HepG2 (cell line): Measurements from ENCODE around the gene WNT3. TPM values are rescaled to one million over a fixed set of nuclear protein-coding genes. Genes with fewer than 3 reads are reported as not detected.

Experiments used
- AKAP8 ChIP-seq: sonication (generic); formaldehyde crosslinking; IDR thresholded peaks from 2 replicates; pipeline ENCODE4 v1.5.1; 2020; ENCODE audit warnings: mild to moderate bottlenecking, missing genetic modification reagents
- CENPX ChIP-seq: sonication (generic); formaldehyde crosslinking; IDR thresholded peaks from 2 replicates; pipeline ENCODE4 v1.9.0; 2021; ENCODE audit warnings: mild to moderate bottlenecking, missing genetic modification reagents, moderate library complexity
- ELF4 ChIP-seq: sonication (generic); formaldehyde crosslinking; IDR thresholded peaks from 2 replicates; pipeline ENCODE4 v1.5.0; 2020; ENCODE audit warnings: missing genetic modification reagents, mild to moderate bottlenecking, moderate library complexity, borderline replicate concordance
- HMG20A ChIP-seq: IDR thresholded peaks from 2 replicates; pipeline ENCODE4 v1.6.1; 2016; ENCODE audit warnings: borderline replicate concordance
- KAT8 ChIP-seq: IDR thresholded peaks from 2 replicates; pipeline ENCODE4 v1.6.1; 2016; ENCODE audit warnings: missing genetic modification reagents, missing compliant biosample characterization
- KLF16 ChIP-seq, 2 experiments: sonication (generic) in 1 of 2; formaldehyde crosslinking in 1 of 2; IDR thresholded peaks; 2 replicates each; pipeline versions ENCODE4 v1.6.1 to v1.8.0; 2016 to 2023; ENCODE audit warnings: missing genetic modification reagents in 2 of 2, missing compliant biosample characterization in 1 of 2
- MED13 ChIP-seq: sonication (generic); formaldehyde crosslinking; IDR thresholded peaks from 2 replicates; pipeline ENCODE4 v1.5.0; 2020; ENCODE audit warnings: missing genetic modification reagents
- MEIS1 ChIP-seq: sonication (generic); formaldehyde crosslinking; IDR thresholded peaks from 2 replicates; pipeline ENCODE4 v1.9.0; 2021; ENCODE audit warnings: mild to moderate bottlenecking, missing genetic modification reagents, moderate library complexity, borderline replicate concordance
- MIER2 ChIP-seq: IDR thresholded peaks from 2 replicates; pipeline ENCODE4 v1.6.1; 2016; ENCODE audit warnings: missing biosample characterization, missing genetic modification reagents
- PHF21A ChIP-seq: sonication (generic); formaldehyde crosslinking; IDR thresholded peaks from 2 replicates; pipeline ENCODE4 v1.5.0; 2020; ENCODE audit warnings: mild to moderate bottlenecking, missing genetic modification reagents
- POLR2AphosphoS5 ChIP-seq: IDR thresholded peaks from 2 replicates; pipeline ENCODE4 v1.6.1; 2012; ENCODE audit warnings: low read depth, low read length
- SP5 ChIP-seq: IDR thresholded peaks from 2 replicates; pipeline ENCODE4 v1.6.1; 2016; ENCODE audit warnings: low read depth, borderline replicate concordance
- ZMYM3 ChIP-seq: sonication (generic); formaldehyde crosslinking; IDR thresholded peaks from 2 replicates; pipeline ENCODE4 v1.5.1; 2020; ENCODE audit warnings: mild to moderate bottlenecking, missing genetic modification reagents
- ZNF431 ChIP-seq: sonication (generic); formaldehyde crosslinking; IDR thresholded peaks from 2 replicates; pipeline ENCODE4 v1.9.0; 2022; ENCODE audit warnings: missing genetic modification reagents, low read depth, mild to moderate bottlenecking, borderline replicate concordance
- ZNF496 ChIP-seq: sonication (generic); formaldehyde crosslinking; IDR thresholded peaks from 2 replicates; pipeline ENCODE4 v1.8.1; 2023; ENCODE audit warnings: mild to moderate bottlenecking, moderate library complexity, missing genetic modification reagents; ENCODE audit not compliant: insufficient replicate concordance
- ZNF547 ChIP-seq: sonication (generic); formaldehyde crosslinking; IDR thresholded peaks from 2 replicates; pipeline ENCODE4 v1.5.1; 2020; ENCODE audit warnings: mild to moderate bottlenecking, missing genetic modification reagents
- ZNF567 ChIP-seq: sonication (generic); formaldehyde crosslinking; IDR thresholded peaks from 2 replicates; pipeline ENCODE4 v1.8.1; 2023; ENCODE audit warnings: mild to moderate bottlenecking, missing genetic modification reagents, borderline replicate concordance
- polyA plus RNA-seq, 8 experiments: library from polyadenylated mRNA; depleted of rRNA in 3 of 8; stranded (reverse) in 7 of 8; unstranded in 1 of 8; fragments of >200 nt; fragmentation: Illumina TruSeq in 4 of 8; extraction: Trizol in 4 of 8; gene quantifications; 2 replicates each; pipeline versions ENCODE4 v1.2.1 to v1.2.3, GENCODE V29; 2011 to 2016; ENCODE audit warnings: low read depth in 4 of 8, missing spikeins in 1 of 8, mixed read lengths in 1 of 8; ENCODE audit not compliant: insufficient read depth in 1 of 8
- total RNA-seq, 5 experiments: library from RNA; depleted of rRNA; stranded (reverse); fragments of >200 nt; fragmentation: Illumina TruSeq; extraction: Trizol; gene quantifications; 2 replicates each; pipeline ENCODE4 v1.2.3, GENCODE V29; 2016; ENCODE audit warnings: low read depth in 1 of 5
- TF ChIP-seq, protein P1 (sequence below): sonication (generic); formaldehyde crosslinking; IDR thresholded peaks from 2 replicates; pipeline ENCODE4 v1.5.0; 2020; ENCODE audit warnings: missing genetic modification reagents
- TF ChIP-seq, protein P2 (sequence below): sonication (generic); formaldehyde crosslinking; IDR thresholded peaks from 2 replicates; pipeline ENCODE4 v1.5.0; 2020; ENCODE audit warnings: mild to moderate bottlenecking, missing genetic modification reagents, borderline replicate concordance
- TF ChIP-seq, protein P3 (sequence below): sonication (generic); formaldehyde crosslinking; IDR thresholded peaks from 2 replicates; pipeline ENCODE4 v1.8.1; 2023; ENCODE audit warnings: mild to moderate bottlenecking, missing genetic modification reagents

Gene WNT3
- total and polyA plus RNA-seq, 2 of the 13 experiments (the other 11 are each of a cell fraction or from before 2014, with no cell fraction given), result 8.5 to 10.3 TPM

- TF ChIP-seq, protein P1, sequence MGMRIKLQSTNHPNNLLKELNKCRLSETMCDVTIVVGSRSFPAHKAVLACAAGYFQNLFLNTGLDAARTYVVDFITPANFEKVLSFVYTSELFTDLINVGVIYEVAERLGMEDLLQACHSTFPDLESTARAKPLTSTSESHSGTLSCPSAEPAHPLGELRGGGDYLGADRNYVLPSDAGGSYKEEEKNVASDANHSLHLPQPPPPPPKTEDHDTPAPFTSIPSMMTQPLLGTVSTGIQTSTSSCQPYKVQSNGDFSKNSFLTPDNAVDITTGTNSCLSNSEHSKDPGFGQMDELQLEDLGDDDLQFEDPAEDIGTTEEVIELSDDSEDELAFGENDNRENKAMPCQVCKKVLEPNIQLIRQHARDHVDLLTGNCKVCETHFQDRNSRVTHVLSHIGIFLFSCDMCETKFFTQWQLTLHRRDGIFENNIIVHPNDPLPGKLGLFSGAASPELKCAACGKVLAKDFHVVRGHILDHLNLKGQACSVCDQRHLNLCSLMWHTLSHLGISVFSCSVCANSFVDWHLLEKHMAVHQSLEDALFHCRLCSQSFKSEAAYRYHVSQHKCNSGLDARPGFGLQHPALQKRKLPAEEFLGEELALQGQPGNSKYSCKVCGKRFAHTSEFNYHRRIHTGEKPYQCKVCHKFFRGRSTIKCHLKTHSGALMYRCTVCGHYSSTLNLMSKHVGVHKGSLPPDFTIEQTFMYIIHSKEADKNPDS (CRISPR knock-in tag), result no peak
- TF ChIP-seq POLR2AphosphoS5, result peak; percentile 51
- no peak for TF ChIP-seq PHF21A (CRISPR knock-in tag)
- TF ChIP-seq, protein P2, sequence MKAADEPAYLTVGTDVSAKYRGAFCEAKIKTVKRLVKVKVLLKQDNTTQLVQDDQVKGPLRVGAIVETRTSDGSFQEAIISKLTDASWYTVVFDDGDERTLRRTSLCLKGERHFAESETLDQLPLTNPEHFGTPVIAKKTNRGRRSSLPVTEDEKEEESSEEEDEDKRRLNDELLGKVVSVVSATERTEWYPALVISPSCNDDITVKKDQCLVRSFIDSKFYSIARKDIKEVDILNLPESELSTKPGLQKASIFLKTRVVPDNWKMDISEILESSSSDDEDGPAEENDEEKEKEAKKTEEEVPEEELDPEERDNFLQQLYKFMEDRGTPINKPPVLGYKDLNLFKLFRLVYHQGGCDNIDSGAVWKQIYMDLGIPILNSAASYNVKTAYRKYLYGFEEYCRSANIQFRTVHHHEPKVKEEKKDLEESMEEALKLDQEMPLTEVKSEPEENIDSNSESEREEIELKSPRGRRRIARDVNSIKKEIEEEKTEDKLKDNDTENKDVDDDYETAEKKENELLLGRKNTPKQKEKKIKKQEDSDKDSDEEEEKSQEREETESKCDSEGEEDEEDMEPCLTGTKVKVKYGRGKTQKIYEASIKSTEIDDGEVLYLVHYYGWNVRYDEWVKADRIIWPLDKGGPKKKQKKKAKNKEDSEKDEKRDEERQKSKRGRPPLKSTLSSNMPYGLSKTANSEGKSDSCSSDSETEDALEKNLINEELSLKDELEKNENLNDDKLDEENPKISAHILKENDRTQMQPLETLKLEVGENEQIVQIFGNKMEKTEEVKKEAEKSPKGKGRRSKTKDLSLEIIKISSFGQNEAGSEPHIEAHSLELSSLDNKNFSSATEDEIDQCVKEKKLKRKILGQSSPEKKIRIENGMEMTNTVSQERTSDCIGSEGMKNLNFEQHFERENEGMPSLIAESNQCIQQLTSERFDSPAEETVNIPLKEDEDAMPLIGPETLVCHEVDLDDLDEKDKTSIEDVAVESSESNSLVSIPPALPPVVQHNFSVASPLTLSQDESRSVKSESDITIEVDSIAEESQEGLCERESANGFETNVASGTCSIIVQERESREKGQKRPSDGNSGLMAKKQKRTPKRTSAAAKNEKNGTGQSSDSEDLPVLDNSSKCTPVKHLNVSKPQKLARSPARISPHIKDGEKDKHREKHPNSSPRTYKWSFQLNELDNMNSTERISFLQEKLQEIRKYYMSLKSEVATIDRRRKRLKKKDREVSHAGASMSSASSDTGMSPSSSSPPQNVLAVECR (CRISPR knock-in tag), result no peak
- no peak; the same call in 1 of the 2 replicates for TF ChIP-seq MED13 (CRISPR knock-in tag)
- 0 out of 2 replicates have a peak, but pooled peaks have one; percentile 23 for TF ChIP-seq ZNF431
- no peak for TF ChIP-seq ZNF496 (CRISPR knock-in tag)
- no peak for TF ChIP-seq ELF4 (CRISPR knock-in tag)
- TF ChIP-seq MIER2, result 0 out of 2 replicates have a peak, but pooled peaks have one; percentile 20
- no peak for TF ChIP-seq ZMYM3 (CRISPR knock-in tag)
- no peak for TF ChIP-seq HMG20A (CRISPR knock-in tag)
- TF ChIP-seq SP5 (CRISPR knock-in tag), result peak; percentile 29; the same call in 1 of the 2 replicates
- TF ChIP-seq, protein P3, sequence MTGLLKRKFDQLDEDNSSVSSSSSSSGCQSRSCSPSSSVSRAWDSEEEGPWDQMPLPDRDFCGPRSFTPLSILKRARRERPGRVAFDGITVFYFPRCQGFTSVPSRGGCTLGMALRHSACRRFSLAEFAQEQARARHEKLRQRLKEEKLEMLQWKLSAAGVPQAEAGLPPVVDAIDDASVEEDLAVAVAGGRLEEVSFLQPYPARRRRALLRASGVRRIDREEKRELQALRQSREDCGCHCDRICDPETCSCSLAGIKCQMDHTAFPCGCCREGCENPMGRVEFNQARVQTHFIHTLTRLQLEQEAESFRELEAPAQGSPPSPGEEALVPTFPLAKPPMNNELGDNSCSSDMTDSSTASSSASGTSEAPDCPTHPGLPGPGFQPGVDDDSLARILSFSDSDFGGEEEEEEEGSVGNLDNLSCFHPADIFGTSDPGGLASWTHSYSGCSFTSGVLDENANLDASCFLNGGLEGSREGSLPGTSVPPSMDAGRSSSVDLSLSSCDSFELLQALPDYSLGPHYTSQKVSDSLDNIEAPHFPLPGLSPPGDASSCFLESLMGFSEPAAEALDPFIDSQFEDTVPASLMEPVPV (CRISPR knock-in tag), result no peak
- no peak for TF ChIP-seq CENPX (CRISPR knock-in tag)
- TF ChIP-seq ZNF567, result no peak
- no peak for TF ChIP-seq KAT8 (CRISPR knock-in tag)
- no peak for TF ChIP-seq KLF16 (CRISPR knock-in tag; IDR thresholded peaks at IDR 0.05)
- TF ChIP-seq AKAP8 (CRISPR knock-in tag), result peak; percentile 78; the same call in 1 of the 2 replicates
- peak; percentile 90 for TF ChIP-seq ZNF547 (CRISPR knock-in tag)
- peak; percentile 84; the same call in 1 of the 2 replicates for TF ChIP-seq MEIS1 (CRISPR knock-in tag)
These were observed 48.1 kb downstream of the WNT3 start (continued) for GRCh38 chr17:46770439-46770817.
